Testis (tissue), 3 donors: Measurements from ENCODE around the gene RUBCN. TPM values are rescaled to one million over a fixed set of nuclear protein-coding genes. Genes with fewer than 3 reads are reported as not detected.

Source experiments
- DNase-seq: peaks from one replicate; pipeline ENCODE4 v3.0.0-alpha.2; 2019
- H3K27ac ChIP-seq, 2 donors: fragments of 200-600 bp; sonication (generic); one replicate each; pipeline ENCODE4 v1.5.1; 2019
- H3K27me3 ChIP-seq: fragments of 200-600 bp; sonication (generic); one replicate; pipeline ENCODE4 v1.5.1; 2019
- H3K36me3 ChIP-seq: fragments of 200-600 bp; sonication (generic); one replicate; pipeline ENCODE4 v1.5.1; 2017; ENCODE audit warnings: low read depth; ENCODE audit errors: missing control alignments
- H3K4me1 ChIP-seq: fragments of 200-600 bp; sonication (generic); one replicate; pipeline ENCODE4 v1.5.1; 2019
- H3K4me3 ChIP-seq, 2 donors: fragments of 200-600 bp; sonication (generic); one replicate each; pipeline ENCODE4 v1.5.1; 2017 to 2019
- H3K9me3 ChIP-seq: fragments of 200-600 bp; sonication (generic); one replicate; pipeline ENCODE4 v1.5.1; 2017
- POLR2A ChIP-seq: fragments of 450-650 bp; IDR thresholded peaks from one replicate; pipeline ENCODE4 v1.6.1; 2017; ENCODE audit warnings: antibody characterized with exemption, mild to moderate bottlenecking, moderate library complexity
- WGBS, 2 donors: methylation state at CpG; one replicate each; pipeline ENCODE4 v1.1.5; 2018; 5-methylcytosine and 5-hydroxymethylcytosine counted together
- intact Hi-C: fragments of 100-400 bp; cut with DNase I; formaldehyde crosslinking; loops from one replicate; pipeline ENCODE4 v1.15.1; 2023; ENCODE audit warnings: low total_unique reads
- polyA plus RNA-seq: library from polyadenylated mRNA; stranded (reverse); fragments of 350-450 nt; fragmentation: Illumina TruSeq; extraction: RNeasy Lipid Tissue Mini Kit (QIAGEN cat#74804); gene quantifications from one replicate; pipeline ENCODE4 v1.2.3, GENCODE V29; 2014; ENCODE audit warnings: low read depth, low replicate concordance; ENCODE audit not compliant: insufficient read depth
- total RNA-seq, 2 donors: library from RNA; depleted of rRNA; stranded (reverse); fragments of >200 nt; gene quantifications; one replicate each; pipeline ENCODE4 v1.2.3, GENCODE V29; 2016
- TF ChIP-seq, protein P1 (sequence below), 3 experiments: fragments of 450-650 bp in 2 of 3; fragments of 200-600 bp in 1 of 3; sonication (generic) in 1 of 3; IDR thresholded peaks; one replicate each; pipeline ENCODE4 v1.5.1; 2016 to 2019; ENCODE audit warnings: antibody characterized with exemption in 3 of 3, mild to moderate bottlenecking in 2 of 3, moderate library complexity in 1 of 3

The RUBCN gene
- total and polyA plus RNA-seq, 3 donors from 2014 or later = 44.0 to 159 (median 150) TPM

DNA sequence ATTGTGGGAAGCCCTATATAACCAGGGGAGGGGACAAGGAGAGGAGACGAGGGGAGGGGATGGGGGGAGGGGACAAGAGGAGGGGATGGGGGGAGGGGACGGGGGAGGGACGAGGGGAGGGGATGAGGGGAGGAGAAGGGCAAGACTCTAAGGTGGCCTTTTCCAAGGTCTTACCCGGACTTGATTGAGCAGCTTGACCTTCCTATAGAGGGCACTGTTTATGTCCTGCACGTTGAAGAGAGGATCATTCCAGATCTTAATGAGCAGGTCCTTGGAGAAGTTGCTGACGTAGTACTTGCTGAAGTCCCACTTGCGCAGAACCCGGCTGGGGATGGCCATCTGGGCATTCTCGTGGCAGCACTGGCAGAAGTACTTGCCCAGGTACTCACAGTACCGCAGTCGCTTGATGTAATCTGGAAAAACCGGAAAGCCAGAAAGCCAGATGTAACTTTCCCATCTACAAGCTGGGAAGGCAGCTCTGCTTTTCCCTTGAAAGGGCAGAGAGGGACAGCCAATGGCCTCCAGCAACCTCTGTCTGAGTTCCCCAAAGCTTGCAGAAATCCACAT lies 55.7 kb downstream of the RUBCN start:
- 80 to 81% methylated on average over 12 of the region's 12 CpGs for WGBS, 2 donors
- Histone ChIP-seq H3K4me3 (no peak overlapping the region), H3K27me3 (no peaks in the 10 kb centered on the region), H3K36me3 (no peaks in the 10 kb centered on the region), H3K9me3 (no peaks in the 10 kb centered on the region), H3K4me1 (no peaks in the 10 kb centered on the region), H3K27ac (no peak overlapping the region)
- TF ChIP-seq, protein P1, sequence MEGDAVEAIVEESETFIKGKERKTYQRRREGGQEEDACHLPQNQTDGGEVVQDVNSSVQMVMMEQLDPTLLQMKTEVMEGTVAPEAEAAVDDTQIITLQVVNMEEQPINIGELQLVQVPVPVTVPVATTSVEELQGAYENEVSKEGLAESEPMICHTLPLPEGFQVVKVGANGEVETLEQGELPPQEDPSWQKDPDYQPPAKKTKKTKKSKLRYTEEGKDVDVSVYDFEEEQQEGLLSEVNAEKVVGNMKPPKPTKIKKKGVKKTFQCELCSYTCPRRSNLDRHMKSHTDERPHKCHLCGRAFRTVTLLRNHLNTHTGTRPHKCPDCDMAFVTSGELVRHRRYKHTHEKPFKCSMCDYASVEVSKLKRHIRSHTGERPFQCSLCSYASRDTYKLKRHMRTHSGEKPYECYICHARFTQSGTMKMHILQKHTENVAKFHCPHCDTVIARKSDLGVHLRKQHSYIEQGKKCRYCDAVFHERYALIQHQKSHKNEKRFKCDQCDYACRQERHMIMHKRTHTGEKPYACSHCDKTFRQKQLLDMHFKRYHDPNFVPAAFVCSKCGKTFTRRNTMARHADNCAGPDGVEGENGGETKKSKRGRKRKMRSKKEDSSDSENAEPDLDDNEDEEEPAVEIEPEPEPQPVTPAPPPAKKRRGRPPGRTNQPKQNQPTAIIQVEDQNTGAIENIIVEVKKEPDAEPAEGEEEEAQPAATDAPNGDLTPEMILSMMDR (IDR thresholded peaks at IDR 0.05) = no peak
- TF ChIP-seq POLR2A = no peak
- no peak for DNase-seq
- intact Hi-C loops = no loop called here

DNA sequence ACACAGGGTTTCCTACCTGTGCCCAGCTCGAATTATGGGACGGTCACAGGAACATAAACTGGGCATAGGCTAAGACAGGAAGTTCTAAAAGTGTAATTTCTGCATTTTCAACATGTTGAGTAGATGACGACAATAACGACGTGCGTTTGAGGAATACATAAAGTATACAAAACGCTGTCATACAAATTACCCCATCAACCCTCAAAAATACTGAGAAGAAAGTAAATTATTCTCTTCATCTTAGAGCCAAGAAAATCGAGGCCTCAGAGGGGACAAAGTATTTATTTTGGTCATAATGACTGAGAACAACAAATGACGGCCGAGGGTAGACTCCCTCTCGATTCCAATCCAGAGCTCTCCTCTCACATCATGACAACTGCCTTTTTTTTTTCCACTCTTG lies 60.8 kb downstream of the RUBCN start:
- WGBS, 2 donors = 92% methylated on average over 11 of the region's 11 CpGs

DNA sequence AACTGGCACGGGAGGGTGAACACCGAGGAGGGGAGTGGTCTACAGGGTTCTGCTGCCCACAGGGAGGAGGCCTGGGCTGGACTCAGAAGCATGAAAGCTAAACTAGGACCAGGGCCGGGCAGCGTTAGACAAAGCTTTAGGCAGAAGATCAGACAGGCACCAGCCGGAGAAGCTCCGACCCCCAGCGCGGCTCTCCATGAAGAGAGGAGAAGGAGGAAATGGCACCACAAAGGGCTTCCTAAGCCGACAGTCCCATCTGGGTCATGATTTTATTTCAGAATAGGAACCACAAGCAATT lies 61.2 kb downstream of the RUBCN start:
- 91 to 97% methylated on average over 9 of the region's 9 CpGs for WGBS, 2 donors
- no peaks in the 10 kb centered on the region for H3K9me3 ChIP-seq
- intact Hi-C loops = no loop called here
- H3K36me3 ChIP-seq = no peaks in the 10 kb centered on the region
- no peak overlapping the region for H3K4me3 ChIP-seq
- TF ChIP-seq POLR2A = no peak
- TF ChIP-seq, protein P1 (IDR thresholded peaks at IDR 0.05) = no peak
- H3K27ac ChIP-seq = no peak overlapping the region
- DNase-seq = no peak
- peaks cover 6% of the 10 kb centered on the region for H3K4me1 ChIP-seq
- H3K27me3 ChIP-seq = no peaks in the 10 kb centered on the region

More for the DNA sequence above, 60.8 kb downstream of the RUBCN start:
- no peak for DNase-seq
- no peak overlapping the region for H3K27ac ChIP-seq
- H3K27me3 ChIP-seq = no peaks in the 10 kb centered on the region
- no peaks in the 10 kb centered on the region for H3K36me3 ChIP-seq
- TF ChIP-seq, protein P1 (IDR thresholded peaks at IDR 0.05) = no peak
- no peak for TF ChIP-seq POLR2A
- H3K9me3 ChIP-seq = no peaks in the 10 kb centered on the region
- no peak overlapping the region for H3K4me3 ChIP-seq
- peaks cover 3% of the 10 kb centered on the region for H3K4me1 ChIP-seq
- intact Hi-C loops = no loop called here

DNA sequence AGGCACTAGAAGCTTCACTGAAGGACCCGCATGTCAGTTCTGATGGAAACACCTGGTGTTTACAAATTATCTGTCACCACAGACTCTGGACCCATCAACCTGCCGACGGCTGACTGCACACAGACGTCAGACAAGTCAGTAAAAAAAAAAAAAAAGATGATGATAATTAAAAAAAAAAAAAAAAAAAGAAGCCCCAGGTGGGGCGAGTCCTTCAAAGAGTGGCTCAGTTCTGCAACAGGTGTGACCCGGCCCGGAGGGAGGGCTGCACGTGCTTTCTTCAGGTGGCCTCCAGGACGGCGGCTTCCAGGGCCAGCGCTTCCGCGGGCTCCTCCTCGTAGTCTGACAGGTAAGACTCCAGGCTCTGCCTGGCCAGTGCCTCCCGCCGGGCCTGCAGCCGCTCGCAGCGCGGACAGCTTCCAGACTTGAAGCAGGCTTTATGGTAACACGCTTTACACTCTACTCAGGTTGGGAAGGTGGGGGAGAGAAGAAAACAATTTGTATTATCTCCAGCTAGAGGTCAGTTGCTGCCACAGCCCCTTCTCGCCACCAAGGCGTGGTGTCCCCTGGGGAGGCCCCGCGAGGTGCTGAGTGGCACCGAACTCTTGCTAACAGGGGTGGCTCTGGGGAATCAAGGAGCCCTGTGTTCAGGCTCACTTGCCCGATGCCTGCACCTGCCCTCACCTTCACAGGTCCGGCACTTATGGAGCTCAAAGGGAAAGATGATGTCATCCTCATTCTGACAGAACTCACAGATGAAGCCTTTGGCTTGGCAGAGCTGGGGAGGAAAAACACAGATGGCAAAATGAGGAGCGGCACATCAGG lies 61.8 kb downstream of the RUBCN start:
- H3K4me1 ChIP-seq = peaks cover 7% of the 10 kb centered on the region
- H3K4me3 ChIP-seq = no peak overlapping the region
- no peak for TF ChIP-seq POLR2A
- TF ChIP-seq, protein P1 (IDR thresholded peaks at IDR 0.05) = no peak
- H3K27ac ChIP-seq = no peak overlapping the region
- H3K36me3 ChIP-seq = no peaks in the 10 kb centered on the region
- DNase-seq = no peak
- no peaks in the 10 kb centered on the region for H3K9me3 ChIP-seq
- WGBS, 2 donors = 90 to 93% methylated on average over 24 to 29 of the region's 29 CpGs
- no peaks in the 10 kb centered on the region for H3K27me3 ChIP-seq
- intact Hi-C loops = no loop called here

DNA sequence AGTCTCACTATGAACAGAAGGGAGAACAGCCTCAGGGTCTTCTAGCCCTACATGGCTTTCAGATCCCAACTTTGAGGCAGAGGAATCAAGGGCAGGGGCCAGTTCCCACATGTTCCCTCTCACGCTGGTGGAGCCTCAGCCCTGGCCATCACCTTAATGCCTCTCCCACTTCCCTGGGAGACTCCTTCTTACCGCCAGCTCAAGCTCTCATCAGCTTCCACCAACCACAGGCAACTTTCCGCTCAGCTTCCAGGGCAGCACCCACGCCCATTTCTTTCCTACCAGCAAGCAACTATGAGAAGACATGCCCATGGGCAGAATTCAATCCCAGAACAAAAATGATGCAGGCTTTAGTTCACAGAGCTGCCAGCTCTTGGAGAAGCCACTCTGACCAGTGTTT lies 63.5 kb downstream of the RUBCN start:
- WGBS, 2 donors = 90 to 92% methylated on average over 4 of the region's 4 CpGs
- Histone ChIP-seq H3K4me3 (no peak overlapping the region), H3K4me1 (peaks cover 14% of the 10 kb centered on the region), H3K9me3 (no peaks in the 10 kb centered on the region), H3K27ac (no peak overlapping the region), H3K36me3 (no peaks in the 10 kb centered on the region), H3K27me3 (no peaks in the 10 kb centered on the region)
- intact Hi-C loops = no loop called here
- TF ChIP-seq POLR2A = no peak
- TF ChIP-seq, protein P1 (IDR thresholded peaks at IDR 0.05) = no peak
- no peak for DNase-seq
